ENCODE data around the gene SFTPB. TPM values are rescaled to one million over a fixed set of nuclear protein-coding genes. Genes with fewer than 3 reads are reported as not detected.

SFTPB gene
- total RNA-seq, 4 donors from 2014 or later = not detected

DNA sequence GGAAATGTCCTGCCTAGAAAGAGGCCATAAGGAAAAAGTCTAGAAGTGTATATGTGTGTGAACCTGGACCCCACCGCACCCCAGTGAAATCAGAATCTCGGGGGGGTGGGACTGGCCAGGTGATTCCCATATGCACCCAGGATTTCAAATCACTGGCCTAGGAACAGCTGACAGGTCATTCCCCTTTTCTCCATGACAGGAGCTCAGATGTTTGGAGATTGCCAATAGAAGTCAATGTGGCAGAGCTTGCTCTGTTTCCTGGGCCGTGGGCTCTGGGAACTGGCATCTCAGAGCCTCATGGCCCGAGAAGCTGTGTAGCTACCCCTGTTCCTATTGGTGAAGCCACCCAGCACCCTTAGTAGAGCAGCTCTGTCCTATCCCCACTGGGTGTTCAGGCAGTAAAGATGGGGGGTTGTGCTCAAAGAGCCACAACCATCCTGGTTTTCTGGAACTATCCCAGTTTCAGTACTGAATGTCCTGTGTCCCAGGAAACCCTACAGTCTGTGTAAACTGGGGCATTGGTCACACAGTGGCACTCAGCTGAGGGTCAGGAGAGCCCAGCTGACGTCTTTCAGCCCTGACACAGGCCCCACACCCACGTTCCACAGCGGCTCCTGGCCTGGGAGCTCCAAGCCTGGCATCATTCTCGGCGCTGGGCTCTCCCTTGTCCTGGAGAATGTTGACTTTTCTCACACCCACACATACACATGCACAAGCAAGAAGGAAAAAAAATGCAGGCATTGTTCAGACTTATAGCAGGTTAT is 45.0 kb upstream of the SFTPB start:
- H3K4me3 ChIP-seq (ENCODE audit: low read depth, poor library complexity, severe bottlenecking) = no peak overlapping the region
- DNase-seq (ENCODE audit: low spot score in 2 of 2) = peak; percentile 5 to 89
- WGBS, 2 donors = 69 to 80% methylated on average over 9 of the region's 9 CpGs
- intact Hi-C loops (cut with DNase I; ENCODE audit: low total_unique reads) = no loop called here
- TF ChIP-seq, protein P1, sequence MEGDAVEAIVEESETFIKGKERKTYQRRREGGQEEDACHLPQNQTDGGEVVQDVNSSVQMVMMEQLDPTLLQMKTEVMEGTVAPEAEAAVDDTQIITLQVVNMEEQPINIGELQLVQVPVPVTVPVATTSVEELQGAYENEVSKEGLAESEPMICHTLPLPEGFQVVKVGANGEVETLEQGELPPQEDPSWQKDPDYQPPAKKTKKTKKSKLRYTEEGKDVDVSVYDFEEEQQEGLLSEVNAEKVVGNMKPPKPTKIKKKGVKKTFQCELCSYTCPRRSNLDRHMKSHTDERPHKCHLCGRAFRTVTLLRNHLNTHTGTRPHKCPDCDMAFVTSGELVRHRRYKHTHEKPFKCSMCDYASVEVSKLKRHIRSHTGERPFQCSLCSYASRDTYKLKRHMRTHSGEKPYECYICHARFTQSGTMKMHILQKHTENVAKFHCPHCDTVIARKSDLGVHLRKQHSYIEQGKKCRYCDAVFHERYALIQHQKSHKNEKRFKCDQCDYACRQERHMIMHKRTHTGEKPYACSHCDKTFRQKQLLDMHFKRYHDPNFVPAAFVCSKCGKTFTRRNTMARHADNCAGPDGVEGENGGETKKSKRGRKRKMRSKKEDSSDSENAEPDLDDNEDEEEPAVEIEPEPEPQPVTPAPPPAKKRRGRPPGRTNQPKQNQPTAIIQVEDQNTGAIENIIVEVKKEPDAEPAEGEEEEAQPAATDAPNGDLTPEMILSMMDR (IDR thresholded peaks at IDR 0.05) = no peak
- no peak for TF ChIP-seq POLR2A (IDR thresholded peaks at IDR 0.05)

- H3K4me3 ChIP-seq (ENCODE audit: low read depth, poor library complexity, severe bottlenecking) = no peak overlapping the region
- 76 to 82% methylated on average over 15 of the region's 15 CpGs for WGBS, 2 donors
- intact Hi-C loops (cut with DNase I; ENCODE audit: low total_unique reads) = no loop called here
- TF ChIP-seq, protein P1 (IDR thresholded peaks at IDR 0.05) = no peak
- TF ChIP-seq POLR2A (IDR thresholded peaks at IDR 0.05) = no peak
- peak in 1 of 2 donors; percentile 87 for DNase-seq (ENCODE audit: low spot score in 2 of 2)
These were observed 44.3 kb upstream of the SFTPB start for GRCh38 chr2:85712336-85712735.

GRCh38 chr2:85711578-85712060 is 43.6 kb upstream of the SFTPB start:
- WGBS, 2 donors = 62 to 79% methylated on average over 4 to 8 of the region's 8 CpGs
- DNase-seq (ENCODE audit: low spot score in 2 of 2) = peak; percentile 14 to 84
- no peak overlapping the region for H3K4me3 ChIP-seq (ENCODE audit: low read depth, poor library complexity, severe bottlenecking)
- intact Hi-C loops (cut with DNase I; ENCODE audit: low total_unique reads) = no loop called here
- no peak for TF ChIP-seq POLR2A (IDR thresholded peaks at IDR 0.05)
- TF ChIP-seq, protein P1 (IDR thresholded peaks at IDR 0.05) = no peak

GRCh38 chr2:85710687-85711577 is 42.9 kb upstream of the SFTPB start:
- WGBS, 2 donors = 44 to 59% methylated on average over 16 to 19 of the region's 19 CpGs
- no peak overlapping the region for H3K4me3 ChIP-seq (ENCODE audit: low read depth, poor library complexity, severe bottlenecking)
- TF ChIP-seq, protein P1 (IDR thresholded peaks at IDR 0.05) = no peak
- no peak for TF ChIP-seq POLR2A (IDR thresholded peaks at IDR 0.05)
- intact Hi-C loops (cut with DNase I; ENCODE audit: low total_unique reads) = no loop called here
- DNase-seq (ENCODE audit: low spot score in 2 of 2) = peak; percentile 88 to 95

GRCh38 chr2:85709401-85709811 is 41.4 kb upstream of the SFTPB start:
- H3K4me3 ChIP-seq (ENCODE audit: low read depth, poor library complexity, severe bottlenecking) = no peak overlapping the region
- 43 to 59% methylated on average over 4 of the region's 4 CpGs for WGBS, 2 donors
- no peak for TF ChIP-seq POLR2A (IDR thresholded peaks at IDR 0.05)
- TF ChIP-seq, protein P1 (IDR thresholded peaks at IDR 0.05) = no peak
- peak; percentile 52 to 84 for DNase-seq (ENCODE audit: low spot score in 2 of 2)
- intact Hi-C loops (cut with DNase I; ENCODE audit: low total_unique reads) = no loop called here
